Tibial artery (tissue), 4 donors: Measurements from ENCODE around the gene MFF.
"Not testable (repeated sequence)": the region's sequence is repeated elsewhere in the genome, so short reads cannot be mapped to it uniquely, and the experiment has no call there.

Experiments
- DNase-seq, 2 donors: peaks; one replicate each; pipeline ENCODE4 v3.0.0-alpha.2; 2019
- H3K27ac ChIP-seq, 2 donors: fragments of 200-600 bp; sonication (generic) in 1 of 2; 1 replicate in 1 of 2; 2 replicates in 1 of 2; pipeline ENCODE4 v1.5.1; 2018 to 2019; ENCODE audit warnings: mild to moderate bottlenecking in 1 of 2
- H3K27me3 ChIP-seq, 2 donors: fragments of 200-600 bp; sonication (generic) in 1 of 2; one replicate each; pipeline versions ENCODE4 v1.5.1 to v1.6.0; 2016 to 2019
- H3K36me3 ChIP-seq, 3 donors: fragments of 200-600 bp; sonication (generic) in 2 of 3; one replicate each; pipeline ENCODE4 v1.5.1; 2016 to 2019; ENCODE audit warnings: mild to moderate bottlenecking in 2 of 3
- H3K4me1 ChIP-seq, 4 donors: fragments of 200-600 bp; sonication (generic) in 2 of 4; 1 replicate in 3 of 4; 2 replicates in 1 of 4; pipeline ENCODE4 v1.5.1; 2016 to 2019
- H3K4me3 ChIP-seq, 2 donors: fragments of 200-600 bp; sonication (generic) in 1 of 2; 1 replicate in 1 of 2; 2 replicates in 1 of 2; pipeline ENCODE4 v1.5.1; 2018 to 2019; ENCODE audit warnings: mild to moderate bottlenecking in 2 of 2
- H3K9me3 ChIP-seq, 3 donors: fragments of 200-600 bp; sonication (generic) in 1 of 3; one replicate each; pipeline ENCODE4 v1.5.1; 2016 to 2019
- CTCF ChIP-seq, 2 experiments: fragments of 200-600 bp in 1 of 2; fragments of 450-650 bp in 1 of 2; IDR thresholded peaks; one replicate each; pipeline ENCODE4 v1.5.1; 2017 to 2019; ENCODE audit warnings: antibody characterized with exemption in 2 of 2, mild to moderate bottlenecking in 1 of 2, moderate library complexity in 1 of 2
- intact Hi-C: fragments of 100-400 bp; cut with DNase I; formaldehyde crosslinking; loops from one replicate; pipeline ENCODE4 v1.15.0; 2023; ENCODE audit warnings: low total_unique reads

Gene MFF

GRCh38 chr2:227363756-227364155 is 38.7 kb downstream of the MFF start:
- Histone ChIP-seq H3K4me3 (no peak overlapping the region), H3K36me3 (peaks cover 0 to 19% (median 15%) of the 10 kb centered on the region in 3 donors), H3K27me3 (no peaks in the 10 kb centered on the region), H3K27ac (no peak overlapping the region), H3K9me3 (no peaks in the 10 kb centered on the region), H3K4me1 (peaks cover 0 to 35% (median 22%) of the 10 kb centered on the region in 4 donors)
- no peak for TF ChIP-seq CTCF (IDR thresholded peaks at IDR 0.05)
- intact Hi-C loops = no loop called here
- no peak for DNase-seq

- Histone ChIP-seq H3K27ac (peak overlapping the region; percentile 10 to 36), H3K4me1 (peaks cover 0 to 35% (median 22%) of the 10 kb centered on the region in 4 donors)
- H3K4me3 ChIP-seq, H3K36me3 ChIP-seq, H3K27me3 ChIP-seq, H3K9me3 ChIP-seq, DNase-seq, intact Hi-C loops: not testable (repeated sequence)
Observed at GRCh38 chr2:227364585-227365263, 39.7 kb downstream of the MFF start.

- no peak for DNase-seq
- Histone ChIP-seq H3K27me3 (no peaks in the 10 kb centered on the region), H3K4me3 (no peak overlapping the region), H3K4me1 (peaks cover 0 to 40% (median 24%) of the 10 kb centered on the region in 4 donors), H3K27ac (peak overlapping the region; percentile 65 to 67), H3K36me3 (peaks cover 0 to 4% (median 0%) of the 10 kb centered on the region in 3 donors), H3K9me3 (no peaks in the 10 kb centered on the region)
- intact Hi-C loops = no loop called here
- no peak for TF ChIP-seq CTCF (IDR thresholded peaks at IDR 0.05)
Observed at GRCh38 chr2:227365833-227366232, 40.8 kb downstream of the MFF start.

GRCh38 chr2:227366769-227367426 is 41.8 kb downstream of the MFF start:
- Histone ChIP-seq H3K4me3 (no peak overlapping the region), H3K9me3 (no peaks in the 10 kb centered on the region), H3K36me3 (no peaks in the 10 kb centered on the region), H3K27me3 (no peaks in the 10 kb centered on the region), H3K27ac (peak overlapping the region; percentile 65 to 67), H3K4me1 (peaks cover 0 to 51% (median 30%) of the 10 kb centered on the region in 4 donors)
- TF ChIP-seq CTCF (IDR thresholded peaks at IDR 0.05) = no peak
- intact Hi-C loops = no loop called here
- DNase-seq = peak in 1 of 2 donors; percentile 46

GRCh38 chr2:227367427-227367795 is 42.4 kb downstream of the MFF start:
- Histone ChIP-seq H3K27ac (peak overlapping the region; percentile 65 to 67), H3K36me3 (no peaks in the 10 kb centered on the region), H3K4me1 (peaks cover 0 to 54% (median 30%) of the 10 kb centered on the region in 4 donors), H3K27me3 (no peaks in the 10 kb centered on the region), H3K9me3 (no peaks in the 10 kb centered on the region), H3K4me3 (no peak overlapping the region)
- no peak for TF ChIP-seq CTCF (IDR thresholded peaks at IDR 0.05)
- intact Hi-C loops = no loop called here
- no peak for DNase-seq

- Histone ChIP-seq H3K27ac (peak overlapping the region; percentile 9 to 14), H3K4me1 (peaks cover 0 to 54% (median 30%) of the 10 kb centered on the region in 4 donors), H3K4me3 (no peak overlapping the region), H3K9me3 (no peaks in the 10 kb centered on the region), H3K36me3 (no peaks in the 10 kb centered on the region), H3K27me3 (no peaks in the 10 kb centered on the region)
- no peak for DNase-seq
- no peak for TF ChIP-seq CTCF (IDR thresholded peaks at IDR 0.05)
- intact Hi-C loops = no loop called here
Observed at GRCh38 chr2:227368574-227368973, 43.5 kb downstream of the MFF start.
